Panc1 (cell line): Measurements from ENCODE around the gene NOS1AP. TPM values are rescaled to one million over a fixed set of nuclear protein-coding genes. Genes with fewer than 3 reads are reported as not detected.

ENCODE experiments used
- ATAC-seq: fragments of 200-7000 bp; cut with Tn5 transposase; 2 replicates; pipeline ENCODE4 v1.9.1; 2020; ENCODE audit warnings: mild to moderate bottlenecking, moderate library complexity
- BruUV-seq: library from RNA; stranded (reverse); fragments of 400-500 nt; replicated peaks from 2 replicates; lab custom pipeline; 2021; lab: Mats Ljungman, UMichigan
- CTCF ChIA-PET: fragments of 300-600 bp; sonication (Branson Sonifier 250); formaldehyde crosslinking; loops from one replicate; lab custom pipeline; 2022; ENCODE audit warnings: antibody characterized with exemption; lab: Charles Lee
- POLR2A ChIA-PET: fragments of 300-600 bp; sonication (Branson Sonifier 250); formaldehyde crosslinking; loops from one replicate; lab custom pipeline; 2022; ENCODE audit warnings: antibody characterized with exemption; lab: Charles Lee
- DNase-seq: peaks from one replicate; pipeline ENCODE4 v3.0.0-alpha.2; 2010; ENCODE audit warnings: low read depth, low spot score
- H3K27ac ChIP-seq: 2 replicates; pipeline ENCODE4 v1.5.1; 2011; ENCODE audit warnings: mild to moderate bottlenecking, low read length, inconsistent platforms
- H3K27me3 ChIP-seq: fragments of 200-500 bp; sonication (Bioruptor generic); 2 replicates; pipeline ENCODE4 v1.6.0; 2014; ENCODE audit warnings: low read length, inconsistent platforms; ENCODE audit not compliant: control insufficient read depth, insufficient read depth
- H3K36me3 ChIP-seq: fragments of 200-500 bp; sonication (Bioruptor generic); 2 replicates; pipeline ENCODE4 v1.5.1; 2014; ENCODE audit warnings: inconsistent platforms, mild to moderate bottlenecking, low read length, moderate library complexity; ENCODE audit not compliant: control insufficient read depth, insufficient read depth
- H3K4me1 ChIP-seq: 2 replicates; pipeline ENCODE4 v1.5.1; 2011; ENCODE audit warnings: inconsistent platforms, mild to moderate bottlenecking, low read length, moderate library complexity; ENCODE audit not compliant: control insufficient read depth, insufficient read depth
- H3K4me3 ChIP-seq, 2 experiments: 2 replicates each; pipeline ENCODE4 v1.5.1; 2011 to 2012; ENCODE audit warnings: low read depth in 2 of 2, low read length in 2 of 2, mild to moderate bottlenecking in 2 of 2, inconsistent platforms in 1 of 2, moderate library complexity in 1 of 2
- H3K9me3 ChIP-seq: fragments of 200-500 bp; sonication (Bioruptor generic); 2 replicates; pipeline ENCODE4 v1.5.1; 2014; ENCODE audit warnings: low read depth, mild to moderate bottlenecking, inconsistent platforms, low read length, moderate library complexity; ENCODE audit not compliant: control insufficient read depth, insufficient read depth
- POLR2AphosphoS5 ChIP-seq: IDR thresholded peaks from 2 replicates; pipeline ENCODE4 v1.6.1; 2012; ENCODE audit warnings: mild to moderate bottlenecking, low read depth, low read length, moderate library complexity
- REST ChIP-seq, 2 experiments: IDR thresholded peaks; 2 replicates each; pipeline ENCODE4 v1.6.1; 2011 to 2012; ENCODE audit warnings: low read depth in 2 of 2, control low read depth in 1 of 2, low read length in 1 of 2, mild to moderate bottlenecking in 1 of 2, moderate library complexity in 1 of 2; ENCODE audit not compliant: insufficient read depth in 1 of 2
- SIN3A ChIP-seq: IDR thresholded peaks from 2 replicates; pipeline ENCODE4 v1.6.1; 2012; ENCODE audit warnings: low read depth, mild to moderate bottlenecking, low read length, moderate library complexity, borderline replicate concordance; ENCODE audit not compliant: insufficient read depth
- TCF7L2 ChIP-seq: IDR thresholded peaks from 2 replicates; pipeline ENCODE4 v1.6.1; 2011; ENCODE audit warnings: mild to moderate bottlenecking, low read depth, low read length, inconsistent platforms
- in situ Hi-C: cut with HindIII; loops from 2 replicates; pipeline ENCODE4 v1.10.0; 2016; ENCODE audit warnings: low sequenced_read_pairs, low pct_unique_long_range_greater_than_20kb
- intact Hi-C: fragments of 100-400 bp; cut with micrococcal nuclease; formaldehyde crosslinking; loops from one replicate; pipeline ENCODE4 v1.10.0; 2022; ENCODE audit not compliant: unreplicated experiment
- total RNA-seq: library from RNA; stranded (reverse); gene quantifications from one replicate; pipeline ENCODE4 v1.2.1, GENCODE V29; 2021; ENCODE audit not compliant: unreplicated experiment
- TF ChIP-seq, protein P1 (sequence below): fragments of 450-650 bp; IDR thresholded peaks from 2 replicates; pipeline ENCODE4 v1.5.1; 2017; ENCODE audit warnings: mild to moderate bottlenecking

The NOS1AP gene
- total RNA-seq, 1 experiment from 2014 or later: 27.9 TPM

GRCh38 chr1:162091681-162092524, 22.4 kb downstream of the NOS1AP start:
- Histone ChIP-seq H3K36me3 (no peaks in the 10 kb centered on the region; the same call in 1 of the 2 replicates), H3K4me3 (no peak overlapping the region), H3K9me3 (no peaks in the 10 kb centered on the region), H3K27ac (peak overlapping the region; percentile 79), H3K4me1 (peaks cover 75% of the 10 kb centered on the region), H3K27me3 (no peaks in the 10 kb centered on the region)
- intact Hi-C loops: no loop called here
- ATAC-seq (peak; percentile 54; the same call in 1 of the 2 replicates), DNase-seq (no peak)
- ChIA-PET POLR2A (no interaction called here), CTCF (interaction anchor here (0.6 kb wide), 1 partner anchor 336 kb away, joined by 3 read pairs; no protein-coding TSS in a partner anchor)
- TF ChIP-seq TCF7L2: no peak
- no peak for TF ChIP-seq REST (IDR thresholded peaks at IDR 0.05; ENCODE audit: insufficient read depth in 1 of 2, low read depth in 2 of 2, low read length in 1 of 2)
- no peak for TF ChIP-seq SIN3A
- TF ChIP-seq, protein P1, sequence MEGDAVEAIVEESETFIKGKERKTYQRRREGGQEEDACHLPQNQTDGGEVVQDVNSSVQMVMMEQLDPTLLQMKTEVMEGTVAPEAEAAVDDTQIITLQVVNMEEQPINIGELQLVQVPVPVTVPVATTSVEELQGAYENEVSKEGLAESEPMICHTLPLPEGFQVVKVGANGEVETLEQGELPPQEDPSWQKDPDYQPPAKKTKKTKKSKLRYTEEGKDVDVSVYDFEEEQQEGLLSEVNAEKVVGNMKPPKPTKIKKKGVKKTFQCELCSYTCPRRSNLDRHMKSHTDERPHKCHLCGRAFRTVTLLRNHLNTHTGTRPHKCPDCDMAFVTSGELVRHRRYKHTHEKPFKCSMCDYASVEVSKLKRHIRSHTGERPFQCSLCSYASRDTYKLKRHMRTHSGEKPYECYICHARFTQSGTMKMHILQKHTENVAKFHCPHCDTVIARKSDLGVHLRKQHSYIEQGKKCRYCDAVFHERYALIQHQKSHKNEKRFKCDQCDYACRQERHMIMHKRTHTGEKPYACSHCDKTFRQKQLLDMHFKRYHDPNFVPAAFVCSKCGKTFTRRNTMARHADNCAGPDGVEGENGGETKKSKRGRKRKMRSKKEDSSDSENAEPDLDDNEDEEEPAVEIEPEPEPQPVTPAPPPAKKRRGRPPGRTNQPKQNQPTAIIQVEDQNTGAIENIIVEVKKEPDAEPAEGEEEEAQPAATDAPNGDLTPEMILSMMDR: no peak; the same call in 1 of the 2 replicates
- no peak for TF ChIP-seq POLR2AphosphoS5
- BruUV-seq: no TSS peak
- in situ Hi-C loops: no loop called here

GRCh38 chr1:162093095-162093494, 23.6 kb downstream of the NOS1AP start:
- ChIA-PET CTCF (no interaction called here), POLR2A (no interaction called here)
- BruUV-seq: no TSS peak
- no peak for DNase-seq
- peaks cover 63% of the 10 kb centered on the region for H3K4me1 ChIP-seq
- TF ChIP-seq, protein P1: no peak
- TF ChIP-seq TCF7L2 (no peak), POLR2AphosphoS5 (no peak), REST (IDR thresholded peaks at IDR 0.05; ENCODE audit: insufficient read depth in 1 of 2, low read depth in 2 of 2, low read length in 1 of 2) (no peak), SIN3A (no peak)
- intact Hi-C loops: no loop called here
- no peaks in the 10 kb centered on the region; the same call in 1 of the 2 replicates for H3K36me3 ChIP-seq
- no peak overlapping the region for H3K4me3 ChIP-seq
- no peaks in the 10 kb centered on the region for H3K27me3 ChIP-seq
- in situ Hi-C loops: no loop called here
- no peak for ATAC-seq
- peak overlapping the region; percentile 79 for H3K27ac ChIP-seq
- H3K9me3 ChIP-seq: no peaks in the 10 kb centered on the region
